ENCODE data around the gene HNMT.
"Not testable (repeated sequence)": the region's sequence is repeated elsewhere in the genome, so short reads cannot be mapped to it uniquely, and the experiment has no call there.

HNMT gene

GRCh38 chr2:137964066-137964858 is at the start of gene HNMT:
HNMT (plus strand) TSS chr2:137964473; CDS start chr2:137964492, 19 bp downstream.
- peak; percentile 25 for DNase-seq

- DNase-seq = no peak
Measured at GRCh38 chr2:137921105-137921880, 43.0 kb upstream of the HNMT start.

- DNase-seq = not testable (repeated sequence)
Measured at GRCh38 chr2:137922171-137922570, 42.1 kb upstream of the HNMT start.

- no peak for DNase-seq
Measured at GRCh38 chr2:137924019-137924418, 40.3 kb upstream of the HNMT start.

GRCh38 chr2:137925599-137925998 is 38.7 kb upstream of the HNMT start:
- DNase-seq = no peak

GRCh38 chr2:137927846-137928245 is 36.4 kb upstream of the HNMT start:
- no peak for DNase-seq

- DNase-seq = no peak
Measured at GRCh38 chr2:137928547-137929518, 35.4 kb upstream of the HNMT start.

GRCh38 chr2:137929519-137929916 is 34.8 kb upstream of the HNMT start:
- DNase-seq = no peak

GRCh38 chr2:137930146-137930545 is 34.1 kb upstream of the HNMT start:
- DNase-seq = no peak

GRCh38 chr2:137935591-137935990 is 28.7 kb upstream of the HNMT start:
- no peak for DNase-seq

GRCh38 chr2:137937246-137937645 is 27.0 kb upstream of the HNMT start:
- DNase-seq = no peak

- DNase-seq = no peak
Measured at GRCh38 chr2:137937778-137938177, 26.5 kb upstream of the HNMT start.

- DNase-seq = no peak
Measured at GRCh38 chr2:137938204-137938603, 26.1 kb upstream of the HNMT start.

GRCh38 chr2:137939026-137939425 is 25.2 kb upstream of the HNMT start:
- no peak for DNase-seq

- DNase-seq = no peak
Measured at GRCh38 chr2:137940154-137940553, 24.1 kb upstream of the HNMT start.

GRCh38 chr2:137942037-137942832 is 22.0 kb upstream of the HNMT start:
- no peak for DNase-seq

- DNase-seq = no peak
Measured at GRCh38 chr2:137942833-137943677, 21.2 kb upstream of the HNMT start.

- DNase-seq = no peak
Measured at GRCh38 chr2:137943678-137944347, 20.5 kb upstream of the HNMT start.

- no peak for DNase-seq
Measured at GRCh38 chr2:137944714-137945113, 19.6 kb upstream of the HNMT start.

- DNase-seq = no peak
Measured at GRCh38 chr2:137945229-137945628, 19.0 kb upstream of the HNMT start.

GRCh38 chr2:137946227-137946626 is 18.0 kb upstream of the HNMT start:
- DNase-seq = no peak
